ENCODE data around the gene CNR1.
"Not testable (repeated sequence)": the region's sequence is repeated elsewhere in the genome, so short reads cannot be mapped to it uniquely, and the experiment has no call there.

The CNR1 gene

GRCh38 chr6:88165844-88166492 lies at the start of gene CNR1:
TSS of gene CNR1 (minus strand) at chr6:88166347. CDS start at chr6:88145274, 21,073 bp downstream.
- H3K36me3 ChIP-seq (ENCODE audit: insufficient read depth, low read length) = no peaks in the 10 kb centered on the region
- no peaks in the 10 kb centered on the region for H3K4me1 ChIP-seq (ENCODE audit: insufficient read depth, low read length)
- H3K9me3 ChIP-seq (ENCODE audit: control insufficient read depth, insufficient read depth, low read length) = no peaks in the 10 kb centered on the region
- H3K9ac ChIP-seq (ENCODE audit: low read depth, low read length) = peak within 1 kb of the TSS; percentile 87

GRCh38 chr6:88211446-88211845 lies 45.3 kb upstream of the CNR1 start:
- peaks cover 17% of the 10 kb centered on the region for H3K4me1 ChIP-seq (ENCODE audit: insufficient read depth, low read length)
- H3K9ac ChIP-seq (ENCODE audit: low read depth, low read length) = no peak overlapping the region
- H3K9me3 ChIP-seq (ENCODE audit: control insufficient read depth, insufficient read depth, low read length) = no peaks in the 10 kb centered on the region
- H3K36me3 ChIP-seq (ENCODE audit: insufficient read depth, low read length) = no peaks in the 10 kb centered on the region

- H3K36me3 ChIP-seq (ENCODE audit: insufficient read depth, low read length) = no peaks in the 10 kb centered on the region
- no peak overlapping the region for H3K9ac ChIP-seq (ENCODE audit: low read depth, low read length)
- H3K9me3 ChIP-seq (ENCODE audit: control insufficient read depth, insufficient read depth, low read length) = peaks cover 5% of the 10 kb centered on the region; the same call in 1 of the 2 replicates
- H3K4me1 ChIP-seq (ENCODE audit: insufficient read depth, low read length) = peaks cover 10% of the 10 kb centered on the region
These were observed 43.2 kb upstream of the CNR1 start for GRCh38 chr6:88209301-88209700.

DNA sequence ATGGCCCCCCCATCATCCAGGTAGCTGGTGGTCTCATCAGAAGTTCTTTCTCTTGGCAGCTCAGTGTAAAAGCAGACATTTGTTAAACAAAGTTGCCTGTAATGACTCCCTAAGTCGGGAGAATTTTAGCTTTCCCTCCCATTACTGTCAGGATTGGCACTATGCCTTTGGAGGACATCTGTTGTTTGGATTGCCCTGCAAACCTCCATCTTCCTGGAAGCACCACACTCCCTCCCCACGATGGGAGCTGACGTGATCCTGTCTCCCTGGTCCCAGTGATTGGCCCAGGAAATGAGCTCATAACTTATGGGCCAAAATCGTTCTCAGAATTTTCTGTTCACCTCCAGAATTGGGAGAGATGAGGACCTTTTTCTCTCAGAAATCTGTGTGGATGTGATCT lies 42.6 kb upstream of the CNR1 start:
- Histone ChIP-seq H3K36me3 (ENCODE audit: insufficient read depth, low read length) (no peaks in the 10 kb centered on the region), H3K9ac (ENCODE audit: low read depth, low read length) (no peak overlapping the region), H3K4me1 (ENCODE audit: insufficient read depth, low read length) (peaks cover 10% of the 10 kb centered on the region), H3K9me3 (ENCODE audit: control insufficient read depth, insufficient read depth, low read length) (peaks cover 5% of the 10 kb centered on the region; the same call in 1 of the 2 replicates)

- not testable (repeated sequence) for H3K36me3 ChIP-seq (ENCODE audit: insufficient read depth, low read length); H3K9me3 ChIP-seq (ENCODE audit: control insufficient read depth, insufficient read depth, low read length); H3K4me1 ChIP-seq (ENCODE audit: insufficient read depth, low read length); H3K9ac ChIP-seq (ENCODE audit: low read depth, low read length)
These were observed 35.6 kb upstream of the CNR1 start for GRCh38 chr6:88201734-88202133.

GRCh38 chr6:88184921-88185320 lies 18.8 kb upstream of the CNR1 start:
- Histone ChIP-seq H3K9ac (ENCODE audit: low read depth, low read length) (no peak overlapping the region), H3K9me3 (ENCODE audit: control insufficient read depth, insufficient read depth, low read length) (no peaks in the 10 kb centered on the region), H3K36me3 (ENCODE audit: insufficient read depth, low read length) (no peaks in the 10 kb centered on the region), H3K4me1 (ENCODE audit: insufficient read depth, low read length) (0 out of 2 replicates have a peak, but pooled peaks cover 7% of the 10 kb centered on the region)

DNA sequence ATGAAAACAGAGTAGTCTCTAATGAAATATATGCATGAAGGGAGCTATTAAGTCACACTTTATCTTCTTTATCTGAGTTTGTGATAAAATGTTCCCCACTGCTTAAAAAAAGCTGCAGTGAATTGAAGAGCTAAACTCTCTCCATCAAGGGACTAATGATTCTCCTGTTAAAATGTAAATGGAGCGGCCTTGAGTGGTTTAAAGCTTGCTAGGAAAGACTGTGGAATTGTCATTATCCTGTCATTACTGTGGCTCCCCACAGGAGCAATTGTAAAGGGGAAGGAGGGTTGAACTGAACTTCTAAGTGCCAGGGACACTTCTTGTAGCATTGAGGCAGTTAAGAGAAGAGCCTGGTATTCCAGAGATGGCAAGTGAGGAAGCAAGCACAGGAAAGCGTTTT lies 17.3 kb upstream of the CNR1 start:
- Histone ChIP-seq H3K36me3 (ENCODE audit: insufficient read depth, low read length) (no peaks in the 10 kb centered on the region), H3K9ac (ENCODE audit: low read depth, low read length) (no peak overlapping the region), H3K4me1 (ENCODE audit: insufficient read depth, low read length) (peaks cover 10% of the 10 kb centered on the region; the same call in 1 of the 2 replicates), H3K9me3 (ENCODE audit: control insufficient read depth, insufficient read depth, low read length) (no peaks in the 10 kb centered on the region)

- Histone ChIP-seq H3K9ac (ENCODE audit: low read depth, low read length) (no peak overlapping the region), H3K9me3 (ENCODE audit: control insufficient read depth, insufficient read depth, low read length) (no peaks in the 10 kb centered on the region), H3K4me1 (ENCODE audit: insufficient read depth, low read length) (peaks cover 10% of the 10 kb centered on the region; the same call in 1 of the 2 replicates), H3K36me3 (ENCODE audit: insufficient read depth, low read length) (no peaks in the 10 kb centered on the region)
These were observed 13.5 kb upstream of the CNR1 start for GRCh38 chr6:88179692-88180091.

DNA sequence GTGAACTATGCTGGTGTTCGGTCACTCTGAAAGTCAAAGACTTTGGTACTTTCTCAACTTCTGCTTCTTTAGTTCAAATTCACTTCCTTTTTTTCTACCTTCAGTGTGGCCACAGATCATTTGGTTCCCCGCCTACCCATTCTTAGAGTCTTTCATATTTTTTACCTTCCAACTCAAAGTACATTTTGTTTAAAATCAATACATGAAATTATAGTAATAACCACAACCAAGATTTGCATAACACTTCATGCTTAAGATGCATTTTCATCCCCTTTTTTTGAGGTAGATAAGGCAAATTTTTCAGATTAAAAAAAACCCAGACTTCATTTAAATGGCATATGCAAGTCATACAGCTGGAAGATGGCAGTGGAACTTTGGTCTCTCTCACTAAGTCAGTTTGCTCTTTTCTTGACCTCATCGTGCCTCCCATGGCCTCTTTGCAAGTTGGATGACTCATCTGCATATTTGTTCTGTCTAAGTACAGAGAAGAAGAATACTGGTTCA lies 11.9 kb upstream of the CNR1 start:
- Histone ChIP-seq H3K9ac (ENCODE audit: low read depth, low read length) (no peak overlapping the region), H3K9me3 (ENCODE audit: control insufficient read depth, insufficient read depth, low read length) (no peaks in the 10 kb centered on the region), H3K4me1 (ENCODE audit: insufficient read depth, low read length) (peaks cover 4% of the 10 kb centered on the region; the same call in 1 of the 2 replicates), H3K36me3 (ENCODE audit: insufficient read depth, low read length) (no peaks in the 10 kb centered on the region)

DNA sequence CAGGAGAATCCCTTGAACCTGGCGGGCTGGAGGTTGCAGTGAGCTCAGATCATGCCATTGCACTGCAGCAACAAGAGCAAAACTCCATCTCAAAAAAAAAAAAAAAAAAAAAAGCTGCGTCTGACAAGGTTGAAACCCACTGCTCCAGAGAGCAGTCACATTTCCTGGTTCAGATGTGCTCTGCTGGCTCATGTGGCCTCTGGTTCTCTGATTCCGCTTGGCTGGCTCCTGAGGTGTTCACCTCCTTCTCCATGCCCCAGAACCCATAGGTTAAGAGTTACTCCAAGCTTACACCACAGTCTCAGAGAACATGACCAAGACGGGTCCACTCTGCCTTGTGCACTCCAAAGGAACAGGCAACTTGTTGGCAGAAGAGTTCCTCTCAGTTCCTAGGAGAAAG lies 8.8 kb upstream of the CNR1 start:
- H3K4me1 ChIP-seq (ENCODE audit: insufficient read depth, low read length) = peaks cover 4% of the 10 kb centered on the region; the same call in 1 of the 2 replicates
- no peaks in the 10 kb centered on the region for H3K36me3 ChIP-seq (ENCODE audit: insufficient read depth, low read length)
- no peaks in the 10 kb centered on the region for H3K9me3 ChIP-seq (ENCODE audit: control insufficient read depth, insufficient read depth, low read length)
- no peak overlapping the region for H3K9ac ChIP-seq (ENCODE audit: low read depth, low read length)

DNA sequence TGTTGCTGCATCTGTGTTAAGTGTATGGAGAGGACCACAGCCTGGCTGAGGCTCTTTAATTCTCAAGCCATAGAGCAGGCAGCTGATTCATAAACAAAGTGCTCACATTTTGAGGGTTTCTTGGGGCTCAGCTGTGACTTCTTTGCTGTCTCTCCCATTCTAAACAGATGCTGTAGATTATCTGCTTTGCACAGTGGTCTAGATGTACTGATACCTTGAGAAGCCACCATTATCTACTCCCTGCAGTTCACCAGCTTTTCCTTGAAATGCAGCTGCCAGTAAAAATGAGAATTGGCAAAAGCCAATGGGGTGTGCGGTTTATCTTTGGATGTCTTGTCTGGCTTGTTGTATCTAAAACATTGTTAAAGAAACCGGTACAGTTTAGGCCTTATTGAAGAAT lies 5.2 kb upstream of the CNR1 start:
- Histone ChIP-seq H3K9ac (ENCODE audit: low read depth, low read length) (no peak overlapping the region), H3K4me1 (ENCODE audit: insufficient read depth, low read length) (no peaks in the 10 kb centered on the region), H3K9me3 (ENCODE audit: control insufficient read depth, insufficient read depth, low read length) (no peaks in the 10 kb centered on the region), H3K36me3 (ENCODE audit: insufficient read depth, low read length) (no peaks in the 10 kb centered on the region)

DNA sequence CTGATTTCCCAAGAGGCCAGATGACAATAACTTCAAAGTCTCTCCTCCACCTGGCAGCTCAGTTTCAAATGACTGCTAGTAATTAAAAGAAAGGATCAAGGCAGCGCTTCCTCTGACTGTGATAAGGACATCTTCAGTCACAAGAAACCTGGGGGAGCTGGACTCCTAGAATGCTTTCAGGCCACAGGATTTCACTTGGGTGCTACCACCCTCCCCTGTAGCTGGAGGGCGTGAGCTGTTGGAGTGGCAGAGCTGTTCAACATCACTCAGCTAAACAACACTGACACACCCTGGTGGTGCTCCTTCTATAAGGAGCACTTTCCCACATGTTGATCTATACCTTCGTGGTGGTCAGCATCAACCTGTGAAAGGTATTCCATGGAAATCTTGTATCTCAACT lies 2.2 kb upstream of the CNR1 start:
- Histone ChIP-seq H3K36me3 (ENCODE audit: insufficient read depth, low read length) (no peaks in the 10 kb centered on the region), H3K4me1 (ENCODE audit: insufficient read depth, low read length) (no peaks in the 10 kb centered on the region), H3K9ac (ENCODE audit: low read depth, low read length) (no peak overlapping the region)

GRCh38 chr6:88167352-88167937 lies 1.3 kb upstream of the CNR1 start:
- Histone ChIP-seq H3K36me3 (ENCODE audit: insufficient read depth, low read length) (no peaks in the 10 kb centered on the region), H3K9me3 (ENCODE audit: control insufficient read depth, insufficient read depth, low read length) (no peaks in the 10 kb centered on the region), H3K9ac (ENCODE audit: low read depth, low read length) (peak overlapping the region; percentile 87), H3K4me1 (ENCODE audit: insufficient read depth, low read length) (no peaks in the 10 kb centered on the region)

More for the DNA sequence above, 2.2 kb upstream of the CNR1 start:
- no peaks in the 10 kb centered on the region for H3K9me3 ChIP-seq (ENCODE audit: control insufficient read depth, insufficient read depth, low read length)

DNA sequence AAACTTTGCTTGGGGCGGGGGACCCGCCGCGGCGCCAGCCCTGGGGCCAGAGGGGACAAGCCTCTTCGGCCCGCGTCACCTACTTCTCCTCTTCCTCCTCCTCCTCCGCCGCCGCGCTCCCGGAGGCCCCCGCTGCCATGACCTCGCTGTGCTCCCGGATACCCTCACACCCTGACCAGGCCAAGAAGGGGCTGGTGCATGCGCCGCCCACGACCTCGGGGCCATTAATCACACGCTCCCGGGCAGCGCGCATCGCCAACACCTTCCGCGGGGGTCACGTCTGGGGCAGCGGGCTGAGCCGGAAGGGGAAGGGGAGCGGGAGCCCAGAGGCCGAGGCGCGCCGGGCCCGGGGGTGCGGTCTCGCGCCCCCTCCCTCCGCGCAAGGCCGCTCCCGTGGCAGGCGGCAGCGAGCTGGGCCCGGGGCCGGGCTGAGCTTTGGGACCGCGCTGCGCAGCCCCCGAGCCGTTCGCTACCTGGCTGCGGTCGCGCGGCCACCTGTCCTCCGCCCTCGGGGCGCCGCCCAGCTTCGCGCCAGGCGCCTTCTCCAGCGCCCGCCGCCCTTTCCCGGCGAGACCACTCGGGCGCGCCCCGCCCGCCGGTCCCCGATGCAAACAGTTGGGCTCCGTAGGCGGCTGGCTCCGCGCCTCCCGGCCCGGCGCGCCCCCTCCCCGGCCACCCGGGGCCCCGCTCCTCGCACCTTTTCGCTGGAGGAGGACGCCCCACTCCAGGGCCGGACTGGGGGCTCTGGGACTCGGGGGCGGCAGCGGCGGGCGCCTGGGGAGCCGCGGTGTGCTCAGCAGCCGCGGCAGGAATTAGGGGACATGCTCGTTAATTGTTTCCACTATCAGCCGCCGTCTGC lies 575 bp upstream of the CNR1 start:
- no peaks in the 10 kb centered on the region for H3K4me1 ChIP-seq (ENCODE audit: insufficient read depth, low read length)
- H3K9me3 ChIP-seq (ENCODE audit: control insufficient read depth, insufficient read depth, low read length) = no peaks in the 10 kb centered on the region
- peak overlapping the region; percentile 87 for H3K9ac ChIP-seq (ENCODE audit: low read depth, low read length)

More for the DNA sequence above, 575 bp upstream of the CNR1 start:
- H3K36me3 ChIP-seq (ENCODE audit: insufficient read depth, low read length) = no peaks in the 10 kb centered on the region

Measured in ES-I3 (cell line).